G401.6 (cell line): Measurements from ENCODE around the gene RDH8.
"Not testable (repeated sequence)": the region's sequence is repeated elsewhere in the genome, so short reads cannot be mapped to it uniquely, and the experiment has no call there.

ENCODE experiments used
- FAIRE-seq: peaks from 2 replicates; lab custom pipeline; 2012; peaks lifted over from hg19 to GRCh38; lab: Jason Lieb, UNC

The RDH8 gene

GRCh38 chr19:10006335-10006708 lies 7.0 kb upstream of the RDH8 start:
- FAIRE-seq, result no peak

- FAIRE-seq, result no peak
These were observed 6.4 kb upstream of the RDH8 start for GRCh38 chr19:10006752-10007323.

GRCh38 chr19:10007371-10008183 lies 5.7 kb upstream of the RDH8 start:
- no peak for FAIRE-seq

- no peak for FAIRE-seq
These were observed 5.0 kb upstream of the RDH8 start for GRCh38 chr19:10008184-10008765.

- no peak for FAIRE-seq
These were observed 3.5 kb upstream of the RDH8 start for GRCh38 chr19:10009714-10010224.

- FAIRE-seq, result no peak
These were observed 3.0 kb upstream of the RDH8 start, which contains the start of gene COL5A3 for GRCh38 chr19:10010247-10010691. Gene COL5A3, minus strand, starts transcription at chr19:10010504. Its CDS starts 119 bp downstream, at chr19:10010385.

GRCh38 chr19:10010939-10011338 lies 2.3 kb upstream of the RDH8 start:
- no peak for FAIRE-seq

GRCh38 chr19:10011974-10012373 lies 1.3 kb upstream of the RDH8 start:
- FAIRE-seq, result no peak

GRCh38 chr19:10013834-10014618 lies 743 bp downstream of the RDH8 start:
- FAIRE-seq, result no peak

- no peak for FAIRE-seq
These were observed 5.0 kb downstream of the RDH8 start for GRCh38 chr19:10018263-10018662.

- FAIRE-seq, result no peak
These were observed 5.5 kb downstream of the RDH8 start for GRCh38 chr19:10018786-10019185.

GRCh38 chr19:10019246-10019645 lies 6.0 kb downstream of the RDH8 start:
- no peak for FAIRE-seq

- no peak for FAIRE-seq
These were observed 7.6 kb downstream of the RDH8 start for GRCh38 chr19:10020851-10021250.

GRCh38 chr19:10021446-10021845 lies 8.2 kb downstream of the RDH8 start:
- FAIRE-seq, result no peak

GRCh38 chr19:10021863-10022262 lies 8.6 kb downstream of the RDH8 start:
- no peak for FAIRE-seq

GRCh38 chr19:10023096-10023495 lies 9.8 kb downstream of the RDH8 start:
- not testable (repeated sequence) for FAIRE-seq

- no peak for FAIRE-seq
These were observed 13.5 kb downstream of the RDH8 start for GRCh38 chr19:10026744-10027143.

- peak; percentile 11 for FAIRE-seq
These were observed 14.1 kb downstream of the RDH8 start for GRCh38 chr19:10027158-10027997.

- no peak for FAIRE-seq
These were observed 20.3 kb downstream of the RDH8 start for GRCh38 chr19:10033614-10034013.

- no peak for FAIRE-seq
These were observed 23.4 kb downstream of the RDH8 start for GRCh38 chr19:10036601-10037071.

- FAIRE-seq, result no peak
These were observed 24.1 kb downstream of the RDH8 start for GRCh38 chr19:10037367-10037766.
